GM04503 (cell line): Measurements from ENCODE around the gene RABEP2.
"Not testable (repeated sequence)": the region's sequence is repeated elsewhere in the genome, so short reads cannot be mapped to it uniquely, and the experiment has no call there.

ENCODE experiments used
- DNase-seq: peaks from one replicate; pipeline ENCODE4 v3.0.0-alpha.2; 2012; ENCODE audit warnings: low read depth

The RABEP2 gene

DNA sequence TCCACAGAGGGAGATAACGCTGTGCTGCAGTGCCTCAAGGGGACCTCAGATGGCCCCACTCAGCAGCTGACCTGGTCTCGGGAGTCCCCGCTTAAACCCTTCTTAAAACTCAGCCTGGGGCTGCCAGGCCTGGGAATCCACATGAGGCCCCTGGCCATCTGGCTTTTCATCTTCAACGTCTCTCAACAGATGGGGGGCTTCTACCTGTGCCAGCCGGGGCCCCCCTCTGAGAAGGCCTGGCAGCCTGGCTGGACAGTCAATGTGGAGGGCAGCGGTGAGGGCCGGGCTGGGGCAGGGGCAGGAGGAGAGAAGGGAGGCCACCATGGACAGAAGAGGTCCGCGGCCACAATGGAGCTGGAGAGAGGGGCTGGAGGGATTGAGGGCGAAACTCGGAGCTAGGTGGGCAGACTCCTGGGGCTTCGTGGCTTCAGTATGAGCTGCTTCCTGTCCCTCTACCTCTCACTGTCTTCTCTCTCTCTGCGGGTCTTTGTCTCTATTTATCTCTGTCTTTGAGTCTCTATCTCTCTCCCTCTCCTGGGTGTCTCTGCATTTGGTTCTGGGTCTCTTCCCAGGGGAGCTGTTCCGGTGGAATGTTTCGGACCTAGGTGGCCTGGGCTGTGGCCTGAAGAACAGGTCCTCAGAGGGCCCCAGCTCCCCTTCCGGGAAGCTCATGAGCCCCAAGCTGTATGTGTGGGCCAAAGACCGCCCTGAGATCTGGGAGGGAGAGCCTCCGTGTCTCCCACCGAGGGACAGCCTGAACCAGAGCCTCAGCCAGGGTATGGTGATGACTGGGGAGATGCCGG is 7.5 kb upstream of the RABEP2 start:
- no peak for DNase-seq

DNA sequence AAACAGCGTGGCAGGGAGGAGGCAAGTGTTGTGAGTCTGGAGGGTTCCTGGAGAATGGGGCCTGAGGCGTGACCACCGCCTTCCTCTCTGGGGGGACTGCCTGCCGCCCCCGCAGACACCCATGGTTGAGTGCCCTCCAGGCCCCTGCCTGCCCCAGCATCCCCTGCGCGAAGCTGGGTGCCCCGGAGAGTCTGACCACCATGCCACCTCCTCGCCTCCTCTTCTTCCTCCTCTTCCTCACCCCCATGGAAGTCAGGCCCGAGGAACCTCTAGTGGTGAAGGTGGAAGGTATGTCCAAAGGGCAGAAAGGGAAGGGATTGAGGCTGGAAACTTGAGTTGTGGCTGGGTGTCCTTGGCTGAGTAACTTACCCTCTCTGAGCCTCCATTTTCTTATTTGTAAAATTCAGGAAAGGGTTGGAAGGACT is 6.8 kb upstream of the RABEP2 start, which contains the start of gene CD19:
TSS of gene CD19 (plus strand) at position 171 of the 425 bp plus-strand sequence. CDS start at position 201, 30 bp downstream.
- no peak for DNase-seq

DNA sequence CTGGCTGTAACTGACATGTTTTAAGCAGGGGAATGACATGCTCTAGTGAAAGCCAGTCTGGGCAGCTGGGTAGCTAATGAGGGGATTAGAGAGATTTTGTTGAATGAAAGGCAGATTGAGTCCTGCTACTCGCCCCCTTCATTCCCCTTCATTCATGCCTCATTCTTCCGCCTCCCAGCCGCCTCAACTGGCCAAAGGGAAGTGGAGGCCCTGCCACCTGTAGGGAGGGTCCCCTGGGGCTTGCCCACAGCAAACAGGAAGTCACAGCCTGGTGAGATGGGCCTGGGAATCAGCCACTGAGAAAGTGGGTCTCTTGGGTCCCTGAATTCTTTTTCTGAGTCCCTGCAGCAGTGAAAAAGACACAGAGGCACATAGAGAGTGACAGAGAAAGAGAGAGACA is 5.6 kb upstream of the RABEP2 start:
- no peak for DNase-seq

DNA sequence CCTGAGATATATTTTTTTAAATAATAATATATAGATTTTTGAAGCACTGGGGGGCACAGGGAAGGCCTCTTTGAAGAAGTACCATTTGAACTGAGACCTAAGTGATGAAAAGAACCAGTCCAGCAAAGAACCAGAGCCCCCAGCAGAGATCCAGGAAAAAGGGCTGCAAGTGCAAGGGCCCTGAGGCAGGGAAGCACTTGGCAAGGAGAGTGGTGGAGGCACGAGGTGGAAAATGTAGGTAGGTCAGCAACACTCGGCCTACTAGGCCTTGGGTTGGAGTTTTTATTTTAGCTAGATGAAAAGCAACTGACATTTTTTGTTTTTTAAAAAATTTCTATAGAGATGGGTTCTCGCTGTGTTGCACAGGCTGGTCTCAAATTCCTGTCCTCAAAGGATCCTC is 5.2 kb upstream of the RABEP2 start:
- no peak for DNase-seq

DNA sequence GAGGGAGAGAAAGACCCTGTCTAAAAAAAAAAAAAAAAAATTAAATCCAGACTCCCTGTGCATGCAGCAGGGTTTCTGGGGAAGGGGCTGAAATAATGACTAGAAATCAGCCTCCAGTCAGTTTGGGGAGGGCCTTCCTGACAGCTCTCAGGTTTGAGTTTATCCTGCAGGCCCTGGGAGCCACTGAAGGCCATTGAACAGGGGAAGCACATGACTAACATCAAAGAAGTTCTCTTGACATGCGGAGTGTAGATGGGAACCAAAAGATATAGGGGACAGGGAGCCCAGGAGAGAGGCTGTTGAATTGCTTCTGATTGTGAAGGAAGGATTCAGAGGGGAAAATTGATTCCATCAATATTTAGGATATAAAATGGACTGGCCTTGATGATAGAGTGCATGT is 2.8 kb upstream of the RABEP2 start:
- no peak for DNase-seq

DNA sequence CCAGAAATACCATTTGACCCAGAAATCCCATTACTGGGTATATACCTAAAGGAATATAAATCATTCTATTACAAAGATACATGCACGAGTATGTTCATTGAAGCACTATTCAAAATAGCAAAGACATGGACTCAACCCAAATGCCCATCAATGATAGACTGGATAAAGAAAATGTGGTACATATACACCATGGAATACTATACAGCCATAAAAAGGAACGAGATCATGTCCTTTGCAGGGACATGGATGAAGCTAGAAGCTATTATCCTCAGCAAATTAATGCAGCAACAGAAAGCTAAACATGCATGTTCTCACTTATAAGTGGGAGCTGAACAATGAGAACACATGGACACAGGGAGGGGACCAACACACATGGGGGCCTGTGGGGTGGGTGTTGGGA is 1.2 kb upstream of the RABEP2 start:
- DNase-seq = not testable (repeated sequence)

DNA sequence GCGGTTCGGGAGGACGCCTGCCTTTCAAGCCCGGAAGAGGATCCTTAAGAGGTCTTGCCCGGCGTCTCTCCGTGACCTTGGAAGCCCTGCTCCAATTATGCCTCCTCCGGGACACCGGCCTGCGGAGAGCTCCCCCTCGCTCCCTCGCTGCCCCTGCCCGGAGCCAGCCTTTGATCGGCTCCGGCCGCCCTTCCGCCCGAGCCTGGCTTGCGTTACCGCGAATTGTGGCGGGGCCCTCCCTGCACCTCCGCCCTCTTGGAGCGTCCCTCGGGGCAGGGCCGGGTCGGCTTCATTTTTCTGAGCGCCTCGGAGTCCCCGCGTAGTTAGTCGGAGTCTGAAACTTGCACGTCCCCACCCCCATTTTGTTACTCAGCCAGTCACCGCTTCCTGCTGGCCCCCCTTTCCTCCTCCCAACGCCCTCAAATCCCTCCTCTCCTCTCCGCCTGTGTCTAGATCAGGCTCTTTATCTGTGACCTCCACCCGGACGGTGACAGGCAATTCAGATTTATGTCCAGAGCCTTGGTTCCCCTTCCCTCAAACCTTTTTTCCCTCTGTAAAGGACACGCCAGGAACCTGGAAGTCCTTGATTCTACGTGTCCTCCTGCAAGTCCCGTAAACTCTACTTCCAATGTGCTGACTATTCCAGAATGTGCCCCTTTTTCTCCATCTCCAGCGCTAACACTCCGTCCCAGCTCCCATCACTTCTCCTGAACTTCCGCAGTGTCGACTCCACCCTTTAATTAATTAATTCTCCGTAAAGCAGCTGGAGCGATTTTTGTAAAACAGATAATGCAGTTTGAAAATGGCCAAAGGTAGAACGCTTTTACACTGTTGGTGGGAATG is 569 bp upstream of the RABEP2 start:
- DNase-seq = peak; percentile 42

DNA sequence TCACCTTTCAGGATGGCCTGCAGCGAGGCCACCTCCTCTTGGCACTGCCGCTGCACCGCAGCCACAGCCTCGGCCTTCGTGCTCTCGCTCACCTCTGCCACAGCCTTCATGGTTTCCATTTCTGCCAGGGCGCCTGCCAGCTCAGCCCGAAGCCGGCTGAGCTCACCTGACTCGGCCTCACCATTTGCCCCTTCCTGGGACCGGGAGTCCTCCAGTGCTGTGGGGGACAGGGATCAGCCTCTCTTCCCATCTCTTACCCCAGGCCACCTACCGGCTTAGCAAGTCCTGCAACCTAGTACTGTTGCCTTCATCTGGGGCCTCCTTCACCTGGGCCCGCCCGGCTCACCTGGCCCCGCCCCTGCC is 658 bp downstream of the RABEP2 start:
- DNase-seq = no peak

DNA sequence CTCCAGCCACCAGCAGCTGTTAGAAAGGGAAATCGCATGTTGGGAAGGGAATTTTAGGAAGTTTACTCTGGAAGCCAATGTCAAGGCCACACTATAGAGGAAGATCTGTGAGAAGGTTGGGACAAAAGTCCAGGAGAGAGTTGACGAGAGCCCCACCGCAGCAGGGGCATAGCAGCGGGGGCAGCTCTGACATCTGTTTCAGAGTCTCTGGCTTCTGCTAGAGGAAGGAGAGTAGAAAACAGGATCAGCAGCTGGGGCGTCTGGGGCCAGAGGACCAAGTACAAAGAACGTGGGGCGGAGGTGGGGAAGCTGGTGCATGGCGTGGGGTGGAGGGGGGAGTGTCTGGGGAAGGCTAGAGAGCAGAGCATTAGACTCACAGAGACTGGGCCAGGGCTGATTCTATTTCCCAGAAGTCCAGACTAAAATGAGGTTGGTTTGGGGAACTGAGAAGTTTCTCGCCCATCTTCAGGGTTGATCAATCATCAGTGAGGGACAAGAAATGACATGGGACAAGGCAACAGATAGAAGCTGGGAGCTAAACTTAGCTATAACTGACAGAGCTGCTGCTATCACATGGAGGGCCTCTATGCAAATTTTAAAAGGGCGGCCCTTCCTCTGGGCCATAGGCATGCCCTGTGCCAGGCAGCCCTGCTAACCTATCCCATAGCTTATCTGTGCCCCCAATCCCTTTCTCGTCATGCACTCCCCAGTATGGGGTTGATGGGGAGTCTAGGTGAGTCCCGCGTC is 1.2 kb downstream of the RABEP2 start:
- DNase-seq = no peak

DNA sequence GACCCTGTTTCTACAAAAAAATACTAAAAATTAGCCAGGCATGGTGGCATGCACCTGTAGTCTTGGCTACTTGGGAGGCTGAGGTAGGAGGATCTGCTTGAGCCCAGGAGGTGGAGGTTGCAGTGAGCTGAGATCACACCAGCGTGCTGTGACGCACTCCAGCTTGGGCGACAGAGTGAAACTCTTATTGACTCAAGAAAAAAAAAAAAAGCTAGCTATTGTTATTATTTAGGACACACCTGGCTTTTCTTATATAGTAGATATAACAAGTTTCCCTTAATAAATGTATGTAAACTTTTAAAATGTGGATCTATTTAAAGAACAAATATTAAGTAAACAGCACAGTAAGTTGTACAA is 1.8 kb downstream of the RABEP2 start:
- no peak for DNase-seq

DNA sequence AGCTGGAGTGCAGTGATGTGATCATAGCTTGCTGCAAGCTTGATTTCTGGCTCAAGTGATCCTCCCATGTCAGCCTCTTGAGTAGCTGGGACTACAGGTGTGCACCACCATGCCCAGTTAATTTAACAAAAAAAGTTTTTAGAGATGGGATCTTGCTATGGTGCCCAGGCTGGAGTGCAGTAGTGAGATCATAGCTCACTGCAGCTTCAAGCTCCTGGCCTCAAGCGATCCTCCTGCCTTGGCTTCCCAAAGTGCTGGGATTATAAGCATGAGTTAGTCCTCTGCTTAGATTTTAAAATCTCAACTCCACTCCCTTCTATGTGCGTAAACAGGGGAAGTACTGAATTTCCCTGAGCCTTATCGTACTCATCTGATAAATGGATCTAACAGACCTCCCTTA is 6.3 kb downstream of the RABEP2 start:
- no peak for DNase-seq

DNA sequence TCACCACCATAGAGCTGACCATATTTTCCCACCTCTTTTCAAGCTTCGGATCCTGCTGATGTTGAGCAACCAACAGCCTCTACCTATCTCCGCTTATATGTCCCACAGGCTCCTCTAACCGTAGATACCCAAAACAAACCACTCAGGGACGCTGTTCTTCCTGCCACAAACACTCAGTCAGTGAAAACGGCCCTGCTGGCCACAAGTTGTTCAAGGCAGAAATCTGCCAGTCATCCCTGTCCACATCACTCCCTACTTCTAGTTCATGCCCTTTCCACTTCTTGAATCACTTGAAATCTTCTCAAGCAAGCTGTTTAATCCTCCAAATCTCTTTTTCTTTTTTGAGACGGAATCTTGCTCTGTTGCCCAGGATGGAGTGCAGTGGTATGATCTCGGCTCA is 7.9 kb downstream of the RABEP2 start:
- DNase-seq = no peak

DNA sequence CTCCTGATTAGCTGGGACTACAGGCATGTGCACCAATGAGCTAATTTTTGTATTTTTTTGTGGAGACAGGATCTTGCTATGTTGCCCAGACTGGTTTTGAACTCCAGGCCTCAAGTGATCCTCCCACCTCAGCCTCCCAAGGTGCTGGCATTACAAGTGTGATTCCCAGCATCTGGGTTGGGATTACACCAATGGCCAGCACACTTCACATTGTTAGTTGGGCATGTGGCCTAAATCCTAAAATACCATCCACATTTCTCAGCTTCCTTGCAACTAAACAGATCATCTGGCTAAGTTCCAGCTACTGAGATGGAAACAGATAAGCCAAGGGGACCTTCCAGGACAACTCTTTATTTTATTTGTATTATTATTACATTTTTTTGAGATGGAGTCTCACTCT is 9.9 kb downstream of the RABEP2 start:
- DNase-seq = peak; percentile 47

DNA sequence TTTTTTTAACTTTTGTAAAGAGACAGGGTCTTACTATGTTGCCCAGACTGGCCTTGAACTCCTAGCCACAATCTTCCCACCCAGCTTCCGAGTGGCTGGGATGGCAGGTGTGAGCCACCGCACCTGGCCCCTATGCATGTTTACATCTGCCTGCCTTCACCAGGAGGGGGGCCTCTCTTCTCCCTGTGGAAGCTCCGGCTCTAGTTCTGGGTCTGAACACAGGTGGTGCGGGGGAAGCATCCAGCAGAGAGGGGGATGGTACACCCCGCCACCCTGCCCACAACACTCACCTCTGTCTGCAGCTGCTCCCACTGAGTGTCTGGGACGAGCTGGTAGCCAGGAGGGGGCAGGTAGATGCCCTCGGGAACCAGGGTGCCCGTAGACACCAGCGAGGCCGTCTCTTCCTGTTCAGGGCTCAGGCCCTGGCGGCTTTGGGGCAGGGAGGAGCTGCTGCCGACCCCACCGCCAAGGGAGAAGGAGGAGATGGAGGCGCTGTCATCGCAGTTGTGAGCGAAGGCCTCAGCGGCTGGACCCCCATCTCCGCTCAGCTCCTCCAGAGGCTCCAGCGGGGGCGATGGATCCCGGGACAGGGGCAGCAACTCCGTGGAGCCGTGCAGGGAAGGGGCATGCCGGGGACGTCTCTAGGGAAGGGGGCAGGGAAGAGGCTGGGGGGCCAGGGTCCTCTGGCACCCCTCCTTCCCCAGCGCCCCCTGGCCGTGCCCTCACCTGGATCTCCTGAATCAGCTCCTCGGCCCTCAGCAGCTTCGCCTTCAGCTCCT is 10.9 kb downstream of the RABEP2 start:
- no peak for DNase-seq

DNA sequence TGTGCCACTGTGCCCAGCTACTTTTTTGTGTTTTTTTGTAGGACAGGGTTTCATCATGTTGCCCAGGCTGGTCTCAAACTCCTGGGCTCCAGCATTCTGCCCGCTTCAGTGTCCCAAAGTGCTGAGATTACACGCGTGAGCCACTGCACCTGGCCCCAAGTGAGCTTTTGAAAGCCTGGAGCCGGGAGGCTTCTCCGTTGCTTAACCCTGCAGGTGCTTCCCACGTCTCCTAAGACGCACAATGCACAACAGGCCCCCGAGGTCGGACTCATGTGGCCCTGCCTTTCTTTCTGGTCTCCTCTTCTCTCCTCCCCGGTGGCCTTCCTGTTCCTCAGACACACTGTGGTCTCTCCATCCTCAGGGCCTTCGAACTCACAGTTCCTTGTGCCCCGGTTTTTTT is 12.5 kb downstream of the RABEP2 start:
- DNase-seq = no peak

DNA sequence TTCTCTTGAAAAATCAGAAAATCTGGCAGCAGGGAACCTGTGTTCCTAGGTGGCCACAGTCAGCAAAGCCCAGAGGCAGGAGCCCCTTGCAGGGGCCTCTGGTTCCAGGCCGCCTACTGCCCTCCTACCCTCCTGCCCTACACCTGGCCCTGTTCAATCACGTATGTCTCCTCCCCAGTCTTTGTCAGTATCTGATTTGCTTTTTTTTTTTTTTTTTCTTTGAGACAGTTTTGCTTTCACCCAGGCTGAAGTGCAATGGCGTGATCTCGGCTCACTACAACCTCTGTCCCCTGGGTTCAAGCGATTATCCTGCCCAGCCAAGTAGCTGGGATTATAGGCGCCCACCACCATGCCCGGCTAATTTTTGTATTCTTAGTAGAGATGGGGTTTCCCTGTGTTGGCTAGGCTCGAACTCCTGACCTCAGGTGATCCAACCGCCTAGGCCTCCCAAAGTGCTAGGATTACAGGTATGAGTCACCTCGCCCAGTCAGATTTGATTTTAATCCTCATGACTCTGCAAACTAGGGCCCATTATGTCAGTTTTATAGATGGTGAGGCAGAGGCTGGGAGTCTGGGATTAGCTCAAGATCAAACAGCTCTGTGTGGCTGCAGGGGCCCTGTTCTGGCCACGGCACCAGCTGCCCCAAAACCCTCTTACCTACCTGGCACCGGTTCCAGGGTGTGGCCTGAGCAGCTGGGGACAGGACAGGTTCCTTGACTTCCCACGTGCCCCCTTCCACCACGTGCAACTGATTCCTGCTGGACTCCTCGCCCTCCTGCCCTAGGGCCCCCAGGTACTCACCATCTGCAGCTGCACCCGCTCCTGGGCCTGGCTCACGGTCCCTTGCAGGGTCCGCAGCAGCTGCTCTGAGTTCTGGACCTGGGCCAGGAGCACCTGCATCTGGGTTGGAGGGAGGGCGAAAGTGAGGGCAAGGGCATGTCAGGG is 14.7 kb downstream of the RABEP2 start:
- no peak for DNase-seq

DNA sequence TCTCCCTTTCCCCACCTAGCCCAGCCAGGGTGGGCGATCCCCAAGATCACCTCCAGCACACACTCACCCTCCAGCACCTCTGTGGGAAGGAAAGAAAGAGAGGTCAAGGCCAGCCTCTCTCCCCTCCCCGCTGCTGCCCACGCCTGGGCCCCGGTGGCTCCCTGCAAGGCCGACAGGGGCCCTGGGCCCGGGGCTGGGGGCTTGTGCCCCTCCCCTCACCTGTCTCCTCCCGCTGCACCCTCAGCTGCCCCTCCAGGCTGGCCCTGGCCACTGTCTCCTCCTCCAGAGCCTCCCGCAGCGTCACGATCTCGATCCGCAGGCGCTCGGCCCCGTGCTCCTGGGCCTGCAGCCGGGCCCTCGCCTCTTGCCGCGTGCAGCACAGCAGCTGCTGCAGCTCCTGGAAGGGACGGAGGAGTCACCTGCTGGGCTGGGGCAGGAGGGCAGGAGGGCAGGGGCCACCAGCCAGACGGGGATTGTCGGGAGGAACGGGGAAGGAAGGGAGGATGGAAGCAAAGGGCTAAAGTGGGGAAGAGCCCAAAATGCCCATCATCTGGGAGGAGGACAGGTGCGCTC is 19.2 kb downstream of the RABEP2 start:
- DNase-seq = no peak

DNA sequence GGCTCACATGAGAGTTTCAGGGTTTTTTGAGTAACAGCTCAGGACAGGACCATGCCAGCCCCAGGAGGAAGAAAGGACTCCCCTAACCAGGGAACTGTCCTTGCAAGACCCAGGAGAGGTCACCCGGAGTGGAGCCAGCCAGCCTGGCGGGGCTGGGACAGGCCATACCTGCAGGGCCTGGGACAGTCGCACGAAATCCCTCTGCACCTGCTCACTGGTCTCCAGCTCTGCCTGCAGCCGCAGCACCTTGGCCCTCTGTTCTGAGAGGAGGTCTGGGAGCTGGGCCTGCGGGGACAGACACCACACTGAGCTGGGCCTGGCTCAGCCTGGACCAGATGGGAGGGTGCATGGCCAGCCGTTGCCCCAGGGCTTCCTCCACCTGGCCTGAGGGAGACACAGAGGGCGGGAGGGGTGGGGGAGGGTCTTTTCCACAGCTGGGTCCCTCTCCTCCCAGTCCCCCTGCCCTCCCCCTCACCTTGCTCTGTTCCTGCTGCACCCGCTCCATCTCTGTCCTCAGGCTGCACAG is 19.7 kb downstream of the RABEP2 start:
- DNase-seq = no peak

DNA sequence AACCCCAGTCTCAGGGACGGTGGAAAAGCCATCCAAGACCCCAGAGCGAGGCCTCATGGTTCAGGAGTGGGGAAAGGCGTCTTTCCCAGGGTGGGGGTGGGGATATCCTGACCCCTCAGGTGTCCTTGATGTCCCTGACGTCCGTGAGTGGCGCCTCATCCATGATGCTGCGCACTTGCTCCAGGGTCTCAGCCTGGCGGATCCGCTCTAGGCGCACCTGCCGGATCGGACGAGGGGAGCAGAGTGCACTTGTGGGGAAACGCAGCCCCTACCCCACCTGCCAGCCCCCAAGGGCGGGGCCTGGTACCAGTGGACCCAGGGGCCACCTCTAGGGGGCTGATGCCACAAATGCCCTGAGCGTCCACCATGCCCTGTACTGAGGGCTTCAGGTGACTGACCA is 20.2 kb downstream of the RABEP2 start:
- DNase-seq = no peak

DNA sequence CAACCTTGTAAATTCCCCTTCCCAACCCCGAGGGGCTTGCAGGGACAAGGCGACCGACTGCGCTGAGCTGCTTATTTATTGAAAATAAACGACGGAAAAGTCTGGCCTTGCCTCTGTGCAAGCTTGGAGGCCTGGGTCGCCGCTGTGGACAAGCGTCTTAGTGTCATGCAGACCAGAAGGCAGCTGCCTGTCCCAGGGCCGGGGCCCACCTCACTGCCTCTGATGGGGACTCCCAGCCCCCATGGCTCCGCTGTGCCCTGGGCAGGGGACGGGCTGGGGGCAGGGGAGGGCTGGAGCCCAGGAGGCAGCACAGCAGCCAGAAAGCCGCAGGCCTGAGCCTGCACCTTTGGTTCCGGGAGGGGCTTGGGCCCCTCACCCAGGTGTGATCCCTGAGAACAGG is 20.7 kb downstream of the RABEP2 start:
- DNase-seq = no peak
